Activated T-helper 17 cell treated with anti-CD3 and anti-CD28 coated beads, Interleukin-2, amount 50 U/mL, for 72 hours (primary cell): ENCODE measurements around the gene SMARCA4. TPM values are rescaled to one million over a fixed set of nuclear protein-coding genes. Genes with fewer than 3 reads are reported as not detected.
"Not testable (repeated sequence)": the region's sequence is repeated elsewhere in the genome, so short reads cannot be mapped to it uniquely, and the experiment has no call there.

Experiments used
- ATAC-seq: fragments of 150-1000 bp; cut with Tn5 transposase; replicated peaks from 2 replicates; pipeline ENCODE4 v1.10.0; 2021; ENCODE audit warnings: mild to moderate bottlenecking, moderate library complexity
- H3K27ac Mint-ChIP-seq: one replicate; pipeline ENCODE4 v1.8.0; 2022; ENCODE audit warnings: mixed read lengths
- H3K27me3 Mint-ChIP-seq: one replicate; pipeline ENCODE4 v1.8.0; 2022; ENCODE audit warnings: mixed read lengths
- H3K36me3 Mint-ChIP-seq: one replicate; pipeline ENCODE4 v1.8.0; 2022; ENCODE audit warnings: low read depth, mild to moderate bottlenecking, mixed read lengths
- H3K4me1 Mint-ChIP-seq: one replicate; pipeline ENCODE4 v1.8.0; 2022; ENCODE audit warnings: mixed read lengths
- H3K4me3 Mint-ChIP-seq: one replicate; pipeline ENCODE4 v1.8.0; 2022; ENCODE audit warnings: mild to moderate bottlenecking, mixed read lengths
- H3K9me3 Mint-ChIP-seq: one replicate; pipeline ENCODE4 v1.8.0; 2022; ENCODE audit warnings: mixed read lengths
- total RNA-seq, 2 donors: library from RNA; stranded (reverse); gene quantifications; one replicate each; pipeline ENCODE4 v1.2.3, GENCODE V29; 2022

The SMARCA4 gene
- total RNA-seq, 2 donors from 2014 or later, result 71.5 to 119 TPM

DNA sequence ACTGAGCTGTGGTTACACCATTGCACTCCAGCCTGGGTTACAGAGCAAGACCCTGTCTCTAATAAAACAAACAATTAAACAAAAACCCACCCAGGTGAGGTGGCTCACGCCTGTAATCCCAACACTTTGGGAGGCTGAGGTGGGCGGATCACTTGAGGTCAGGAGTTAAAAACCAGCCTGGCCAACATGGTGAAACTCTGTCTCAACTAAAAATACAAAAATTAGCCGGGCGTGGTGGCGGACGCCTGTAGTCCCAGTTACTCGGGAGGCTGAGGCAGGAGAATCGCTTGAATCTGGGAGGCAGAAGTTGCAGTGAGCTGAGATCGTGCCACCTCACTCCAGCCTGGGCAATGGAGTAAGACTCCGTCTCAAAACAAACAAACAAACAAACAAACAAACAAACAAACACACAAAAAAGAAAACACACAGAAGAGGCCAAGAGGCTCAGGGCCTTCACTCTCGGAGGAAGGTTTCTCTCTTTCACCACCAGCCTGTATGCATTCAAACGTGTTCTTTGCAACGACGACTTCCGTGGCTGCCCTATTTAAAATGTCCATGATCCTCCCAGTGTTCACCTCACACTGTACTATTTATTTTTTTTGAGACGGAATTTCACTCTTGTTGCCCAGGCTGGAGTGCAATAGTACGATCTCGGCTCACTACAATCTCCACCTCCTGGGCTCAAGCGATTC is 1.4 kb upstream of the SMARCA4 start:
- ATAC-seq, H3K27me3 Mint-ChIP-seq, H3K9me3 Mint-ChIP-seq, H3K36me3 Mint-ChIP-seq: not testable (repeated sequence)
- Mint-ChIP-seq H3K4me1 (peaks cover 25% of the 10 kb centered on the region), H3K27ac (peak overlapping the region; percentile 91), H3K4me3 (peak overlapping the region; percentile 86)

DNA sequence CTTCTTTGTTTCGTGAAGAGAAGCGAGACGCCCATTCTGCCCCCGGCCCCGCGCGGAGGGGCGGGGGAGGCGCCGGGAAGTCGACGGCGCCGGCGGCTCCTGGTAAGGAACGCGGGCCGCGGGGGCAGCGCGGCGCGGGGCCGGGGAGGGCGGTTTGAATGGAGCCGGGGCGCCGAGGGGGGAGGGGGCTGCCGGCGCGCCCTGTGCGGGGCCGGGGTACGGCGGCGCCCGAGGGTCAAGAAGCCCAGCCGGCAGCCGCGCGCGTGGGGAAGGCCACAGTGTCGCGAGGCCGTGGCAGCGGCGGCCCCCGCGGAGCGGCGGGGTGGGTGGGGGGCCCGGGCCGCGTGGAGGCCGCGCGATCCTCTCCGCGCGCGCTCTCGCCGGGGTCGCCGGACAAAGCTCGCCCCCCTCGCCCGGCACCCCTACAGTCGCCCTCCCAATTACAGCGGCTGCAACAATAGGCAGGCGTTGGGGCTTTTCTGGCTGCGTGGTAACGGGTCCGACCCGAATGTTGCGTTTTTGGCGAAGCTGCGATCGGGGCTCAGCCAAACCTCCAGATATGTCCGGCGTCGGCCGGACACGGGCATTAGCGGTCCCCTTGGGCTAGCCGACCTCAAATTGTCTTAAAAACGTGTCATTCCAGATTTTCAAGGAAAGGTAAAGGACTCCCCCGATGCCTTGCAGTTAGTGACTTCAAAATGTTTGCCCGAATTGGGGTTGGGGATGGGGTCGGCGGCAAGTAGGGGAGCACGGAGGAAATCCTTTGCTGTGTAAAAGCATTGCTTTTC is 437 bp downstream of the SMARCA4 start:
- ATAC-seq, result peak; percentile 30
- H3K27me3 Mint-ChIP-seq, result no peaks in the 10 kb centered on the region
- peak overlapping the region; percentile 91 for H3K4me3 Mint-ChIP-seq
- no peaks in the 10 kb centered on the region for H3K9me3 Mint-ChIP-seq
- peak overlapping the region; percentile 89 for H3K27ac Mint-ChIP-seq
- H3K36me3 Mint-ChIP-seq, result peaks cover 7% of the 10 kb centered on the region
- peaks cover 33% of the 10 kb centered on the region for H3K4me1 Mint-ChIP-seq

DNA sequence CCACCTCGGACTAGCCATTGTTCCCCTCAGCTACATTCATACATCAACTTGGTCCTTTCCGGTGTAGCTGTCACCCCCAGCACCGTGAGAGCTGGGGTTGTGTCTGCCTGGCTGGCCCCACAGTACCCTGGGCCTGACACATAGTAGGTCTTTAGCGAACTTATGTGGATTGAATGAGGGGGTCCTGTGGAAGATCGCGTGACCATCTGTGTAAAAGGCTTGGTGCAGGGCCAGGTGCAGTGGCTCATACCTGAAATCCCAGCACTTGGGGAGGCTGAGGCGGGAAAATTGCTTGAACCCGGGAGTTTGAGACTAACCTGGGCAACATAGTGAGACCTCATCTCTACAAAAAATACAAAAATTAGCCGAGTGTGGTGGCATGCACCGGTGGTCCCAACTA is 2.0 kb downstream of the SMARCA4 start:
- Mint-ChIP-seq H3K4me3 (peak overlapping the region; percentile 91), H3K36me3 (peaks cover 7% of the 10 kb centered on the region), H3K27ac (no peak overlapping the region), H3K4me1 (peaks cover 33% of the 10 kb centered on the region), H3K27me3 (no peaks in the 10 kb centered on the region), H3K9me3 (no peaks in the 10 kb centered on the region)
- ATAC-seq, result no peak

DNA sequence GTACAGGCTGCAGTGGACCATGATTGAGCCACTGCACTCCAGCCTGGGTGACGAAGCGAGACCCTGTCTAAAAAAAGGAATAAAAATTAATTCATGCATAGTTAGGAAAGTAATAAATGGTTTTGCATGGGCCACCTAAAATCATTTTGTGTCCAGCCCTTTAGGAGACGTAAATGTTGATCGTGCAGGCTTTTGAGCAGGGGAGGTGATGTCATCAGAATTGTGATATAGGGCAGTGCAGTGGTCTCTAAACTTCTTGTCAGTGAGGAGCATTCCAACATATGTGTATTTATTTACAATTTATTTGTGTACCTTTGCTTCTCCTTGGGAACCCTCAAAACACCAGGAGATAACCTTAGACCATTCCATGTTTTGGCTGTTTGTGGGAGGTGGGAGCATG is 3.0 kb downstream of the SMARCA4 start:
- Mint-ChIP-seq H3K27ac (peak overlapping the region; percentile 83), H3K4me3 (peak overlapping the region; percentile 91), H3K4me1 (peaks cover 33% of the 10 kb centered on the region), H3K27me3 (no peaks in the 10 kb centered on the region), H3K36me3 (peaks cover 7% of the 10 kb centered on the region), H3K9me3 (no peaks in the 10 kb centered on the region)
- no peak for ATAC-seq

DNA sequence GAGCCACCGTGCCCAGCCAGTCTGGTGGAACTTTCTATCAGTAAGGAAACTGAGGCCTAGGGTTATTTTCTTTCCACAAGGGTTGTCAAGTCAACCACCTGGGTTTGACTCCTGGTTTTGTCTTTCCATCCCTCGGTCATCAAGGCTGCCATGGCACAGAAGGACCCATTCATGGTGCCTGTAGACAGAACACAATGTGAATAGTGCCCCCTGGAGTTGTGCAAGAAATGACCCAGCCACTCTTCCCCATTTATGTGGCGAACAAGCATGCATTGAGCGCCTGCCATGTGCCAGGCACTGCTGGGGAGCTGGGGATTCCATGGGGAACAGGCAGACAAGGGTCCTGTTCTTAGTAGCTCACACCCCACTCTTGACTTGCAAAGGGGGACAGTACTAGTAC is 4.1 kb downstream of the SMARCA4 start:
- no peaks in the 10 kb centered on the region for H3K27me3 Mint-ChIP-seq
- no peak for ATAC-seq
- H3K4me3 Mint-ChIP-seq, result peak overlapping the region; percentile 91
- peaks cover 7% of the 10 kb centered on the region for H3K36me3 Mint-ChIP-seq
- peaks cover 31% of the 10 kb centered on the region for H3K4me1 Mint-ChIP-seq
- H3K9me3 Mint-ChIP-seq, result no peaks in the 10 kb centered on the region
- H3K27ac Mint-ChIP-seq, result no peak overlapping the region

DNA sequence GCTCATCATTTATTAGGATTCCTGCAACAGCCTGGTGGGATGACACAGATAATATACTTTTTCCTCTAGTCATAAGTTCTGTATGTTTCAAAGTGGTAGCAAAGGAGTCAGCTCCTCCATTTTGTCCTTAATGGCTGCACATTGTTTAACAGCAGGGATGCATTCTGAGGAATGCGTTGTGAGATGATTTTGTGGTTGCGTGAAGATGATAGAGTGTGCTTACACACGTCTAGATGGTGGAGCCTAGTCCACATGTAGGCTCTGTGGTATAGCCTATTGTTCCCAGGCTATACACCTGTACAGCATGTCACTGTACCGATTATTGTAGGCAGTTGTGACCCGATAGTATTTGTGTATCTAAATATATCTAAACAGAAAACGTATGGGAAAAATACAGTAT is 4.6 kb downstream of the SMARCA4 start:
- H3K4me3 Mint-ChIP-seq, result no peak overlapping the region
- H3K27me3 Mint-ChIP-seq, result no peaks in the 10 kb centered on the region
- H3K4me1 Mint-ChIP-seq, result peaks cover 32% of the 10 kb centered on the region
- H3K9me3 Mint-ChIP-seq, result no peaks in the 10 kb centered on the region
- H3K36me3 Mint-ChIP-seq, result peaks cover 7% of the 10 kb centered on the region
- ATAC-seq, result no peak
- no peak overlapping the region for H3K27ac Mint-ChIP-seq

DNA sequence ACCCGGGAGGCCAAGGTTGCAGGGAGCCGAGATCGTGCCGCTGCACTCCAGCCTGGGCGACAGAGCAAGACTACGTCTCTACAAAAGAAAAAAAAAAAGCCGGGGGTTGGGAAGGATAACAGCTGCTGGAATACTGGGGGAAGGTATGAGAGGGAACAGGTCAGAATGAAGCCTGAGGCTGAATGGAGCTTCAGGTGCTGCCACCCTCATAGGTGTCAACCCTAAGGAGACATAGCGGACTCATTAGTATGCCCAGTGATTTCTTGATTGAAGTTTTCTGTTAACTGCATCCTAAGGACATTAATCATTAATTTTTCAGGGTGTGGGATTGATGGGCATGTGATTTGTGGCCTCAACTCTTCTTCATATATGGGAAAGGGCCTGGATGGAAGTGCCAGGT is 6.0 kb downstream of the SMARCA4 start:
- H3K36me3 Mint-ChIP-seq, result peaks cover 3% of the 10 kb centered on the region
- H3K27ac Mint-ChIP-seq, result no peak overlapping the region
- no peaks in the 10 kb centered on the region for H3K27me3 Mint-ChIP-seq
- no peak overlapping the region for H3K4me3 Mint-ChIP-seq
- no peaks in the 10 kb centered on the region for H3K9me3 Mint-ChIP-seq
- no peak for ATAC-seq
- peaks cover 30% of the 10 kb centered on the region for H3K4me1 Mint-ChIP-seq

GRCh38 chr19:10968527-10969135 is 7.8 kb downstream of the SMARCA4 start:
- no peaks in the 10 kb centered on the region for H3K27me3 Mint-ChIP-seq
- H3K4me1 Mint-ChIP-seq, result peaks cover 17% of the 10 kb centered on the region
- H3K9me3 Mint-ChIP-seq, result no peaks in the 10 kb centered on the region
- no peak overlapping the region for H3K27ac Mint-ChIP-seq
- ATAC-seq, result no peak
- H3K36me3 Mint-ChIP-seq, result no peaks in the 10 kb centered on the region
- no peak overlapping the region for H3K4me3 Mint-ChIP-seq

DNA sequence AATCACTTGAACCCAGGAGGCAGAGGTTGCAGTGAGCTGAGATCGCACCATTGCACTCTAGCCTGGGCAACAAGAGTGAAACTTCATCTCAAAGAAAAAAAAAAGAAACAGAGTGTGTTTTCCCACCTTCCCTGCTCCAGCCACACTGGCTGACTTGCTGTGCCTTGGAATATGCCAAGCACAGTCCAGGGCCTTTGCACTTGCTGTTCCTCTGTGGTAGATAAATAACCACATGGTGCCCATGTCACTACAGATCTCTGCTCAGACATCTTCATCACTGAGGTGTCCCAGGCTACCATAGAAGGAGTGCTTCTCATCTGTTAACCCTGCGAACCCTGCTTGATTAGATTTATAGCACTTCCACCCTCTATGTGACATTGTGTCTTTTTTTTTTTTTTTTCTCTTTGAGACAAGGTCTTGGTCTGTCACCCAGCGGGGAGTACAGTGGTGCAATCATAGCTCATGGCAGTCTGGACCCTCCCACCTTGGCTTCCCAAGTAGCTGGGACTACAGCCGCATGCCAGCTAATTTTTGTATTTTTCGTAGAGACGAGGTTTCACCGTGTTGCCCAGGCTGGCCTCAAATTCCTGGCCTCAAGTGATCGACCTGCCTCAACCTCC is 10.4 kb downstream of the SMARCA4 start:
- H3K27ac Mint-ChIP-seq, result no peak overlapping the region
- no peaks in the 10 kb centered on the region for H3K9me3 Mint-ChIP-seq
- H3K27me3 Mint-ChIP-seq, result no peaks in the 10 kb centered on the region
- no peak overlapping the region for H3K4me3 Mint-ChIP-seq
- ATAC-seq, result no peak
- H3K36me3 Mint-ChIP-seq, result no peaks in the 10 kb centered on the region
- peaks cover 16% of the 10 kb centered on the region for H3K4me1 Mint-ChIP-seq

DNA sequence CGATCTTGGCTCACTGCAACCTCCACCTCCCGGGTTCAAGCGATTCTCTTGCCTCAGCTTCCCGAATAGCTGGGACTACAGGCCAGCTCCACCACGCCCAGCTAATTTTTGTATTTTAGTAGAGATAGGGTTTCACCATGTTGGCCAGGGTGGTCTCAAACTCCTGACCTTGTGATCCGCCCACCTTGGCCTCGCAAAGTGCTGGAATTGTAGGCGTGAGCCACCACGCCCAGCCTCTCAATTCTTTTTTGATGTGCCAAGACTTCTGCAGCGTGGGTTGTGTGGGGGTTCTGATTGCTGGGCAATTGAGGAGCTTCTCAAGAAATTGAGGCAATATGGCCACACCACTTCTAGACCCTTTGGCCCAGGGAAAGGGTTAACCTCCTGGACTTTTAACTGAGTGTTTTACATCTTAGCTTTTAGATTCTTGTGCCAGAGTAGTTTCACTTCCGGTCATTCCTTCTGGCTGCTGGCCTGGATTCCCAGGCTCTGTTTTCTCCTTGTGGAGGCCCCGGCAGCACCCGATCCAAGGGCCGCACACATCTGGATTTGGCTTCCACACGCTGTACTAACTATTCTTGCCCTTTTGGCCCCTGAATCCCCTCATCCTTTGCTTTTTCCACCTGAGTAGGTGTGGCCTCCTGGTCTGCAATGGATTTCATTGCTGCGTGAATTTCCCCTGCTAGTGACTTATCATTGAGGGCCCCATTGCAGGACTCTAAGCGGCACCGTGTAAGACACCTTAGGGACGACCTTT is 14.7 kb downstream of the SMARCA4 start:
- H3K4me1 Mint-ChIP-seq, result peaks cover 13% of the 10 kb centered on the region
- no peak for ATAC-seq
- H3K27me3 Mint-ChIP-seq, result no peaks in the 10 kb centered on the region
- H3K4me3 Mint-ChIP-seq, result no peak overlapping the region
- no peaks in the 10 kb centered on the region for H3K9me3 Mint-ChIP-seq
- no peaks in the 10 kb centered on the region for H3K36me3 Mint-ChIP-seq
- peak overlapping the region; percentile 56 for H3K27ac Mint-ChIP-seq

DNA sequence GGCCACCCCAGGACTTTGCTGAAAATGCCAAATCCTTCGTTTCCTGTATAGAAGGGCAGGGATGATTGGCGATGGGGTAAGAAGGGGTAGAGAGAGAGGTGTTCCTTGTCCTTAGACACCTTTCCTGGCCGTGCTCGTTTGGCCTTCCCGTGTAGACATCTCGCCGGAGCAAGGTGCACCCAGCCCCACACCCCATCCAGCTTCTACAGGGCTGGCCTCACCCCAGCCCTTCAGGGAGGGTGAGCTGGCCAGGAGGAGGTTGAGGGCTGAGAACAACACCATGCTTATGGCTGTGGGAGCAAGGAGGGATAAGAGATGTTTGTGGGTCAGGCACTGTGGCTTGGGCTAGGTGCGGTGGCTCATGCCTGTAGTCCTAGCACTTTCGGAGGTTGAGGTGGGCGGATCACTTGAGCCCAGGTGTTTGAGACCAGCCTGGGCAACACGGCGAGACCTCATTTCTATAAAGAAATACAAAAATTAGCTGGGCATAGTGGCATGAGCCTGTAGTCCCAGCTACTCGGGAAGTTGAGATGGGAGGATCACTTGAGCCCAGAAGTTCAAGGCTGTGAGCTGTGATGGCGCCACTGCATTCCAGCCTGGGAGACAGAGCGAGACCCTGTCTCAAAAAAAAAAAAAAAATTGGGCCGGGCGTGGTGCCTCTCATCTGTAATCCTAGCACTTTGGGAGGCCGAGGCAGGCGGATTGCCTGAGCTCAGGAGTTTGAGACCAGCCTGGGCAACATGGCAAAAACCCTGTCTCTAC is 15.5 kb downstream of the SMARCA4 start:
- Mint-ChIP-seq H3K27me3 (no peaks in the 10 kb centered on the region), H3K27ac (peak overlapping the region; percentile 56), H3K4me1 (peaks cover 13% of the 10 kb centered on the region), H3K36me3 (no peaks in the 10 kb centered on the region), H3K4me3 (no peak overlapping the region), H3K9me3 (no peaks in the 10 kb centered on the region)
- no peak for ATAC-seq

- no peaks in the 10 kb centered on the region for H3K27me3 Mint-ChIP-seq
- H3K4me1 Mint-ChIP-seq, result peaks cover 13% of the 10 kb centered on the region
- H3K27ac Mint-ChIP-seq, result no peak overlapping the region
Measured at GRCh38 chr19:10977742-10978092, 16.9 kb downstream of the SMARCA4 start.

DNA sequence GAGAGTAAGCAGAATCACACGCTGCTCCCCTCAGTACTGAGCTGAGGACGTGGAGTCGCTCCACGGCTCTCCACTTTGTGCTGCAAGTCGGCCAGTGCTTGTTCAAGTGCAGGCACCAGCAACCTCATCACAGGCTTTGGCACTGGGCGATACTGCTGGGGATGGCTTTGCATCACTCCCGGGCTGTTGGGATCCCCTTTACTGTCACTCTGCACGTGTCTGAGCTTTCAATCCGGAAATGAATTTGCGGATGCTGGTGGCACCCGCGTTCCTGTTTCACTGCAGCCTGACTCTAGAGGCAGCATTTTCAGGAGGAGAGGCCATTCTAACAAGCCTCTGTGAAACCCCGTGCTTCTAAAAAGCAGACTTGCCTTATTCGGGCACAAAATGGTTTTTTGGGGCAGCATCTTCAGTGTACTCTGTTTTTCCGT is 19.1 kb downstream of the SMARCA4 start:
- no peaks in the 10 kb centered on the region for H3K27me3 Mint-ChIP-seq
- H3K36me3 Mint-ChIP-seq, result peaks cover 7% of the 10 kb centered on the region
- H3K4me3 Mint-ChIP-seq, result peak overlapping the region; percentile 33
- peak; percentile 67 for ATAC-seq
- H3K9me3 Mint-ChIP-seq, result no peaks in the 10 kb centered on the region
- H3K4me1 Mint-ChIP-seq, result peaks cover 8% of the 10 kb centered on the region
- H3K27ac Mint-ChIP-seq, result peak overlapping the region; percentile 65

More at GRCh38 chr19:10977742-10978092, 16.9 kb downstream of the SMARCA4 start:
- Mint-ChIP-seq H3K36me3 (no peaks in the 10 kb centered on the region), H3K9me3 (no peaks in the 10 kb centered on the region), H3K4me3 (no peak overlapping the region)
- ATAC-seq, result no peak
